ENCODE data around the gene ECHS1.
"Not testable (repeated sequence)": the region's sequence is repeated elsewhere in the genome, so short reads cannot be mapped to it uniquely, and the experiment has no call there.

The ECHS1 gene
- total RNA-seq: 60.9 to 131 (median 91.9) reads per million in 17 experiments

GRCh38 chr10:133373174-133374090 is at the start of gene ECHS1:
Gene ECHS1 (minus strand): TSS chr10:133373354. CDS start chr10:133373333, 21 bp downstream.
- peak; percentile 98 to 99 (median 98) for DNase-seq

- DNase-seq: no peak
Observed at GRCh38 chr10:133422223-133422806, 49.2 kb upstream of the ECHS1 start.

- no peak for DNase-seq
Observed at GRCh38 chr10:133421336-133422222, 48.4 kb upstream of the ECHS1 start.

- no peak for DNase-seq
Observed at GRCh38 chr10:133420579-133420978, 47.4 kb upstream of the ECHS1 start.

GRCh38 chr10:133420028-133420427 is 46.9 kb upstream of the ECHS1 start:
- DNase-seq: no peak

GRCh38 chr10:133419211-133419950 is 46.2 kb upstream of the ECHS1 start:
- no peak for DNase-seq

GRCh38 chr10:133418289-133418993 is 45.3 kb upstream of the ECHS1 start:
- no peak for DNase-seq

- no peak for DNase-seq
Observed at GRCh38 chr10:133415752-133416151, 42.6 kb upstream of the ECHS1 start.

- not testable (repeated sequence) for DNase-seq
Observed at GRCh38 chr10:133414401-133414800, 41.2 kb upstream of the ECHS1 start.

- no peak for DNase-seq
Observed at GRCh38 chr10:133412381-133412711, 39.2 kb upstream of the ECHS1 start.

GRCh38 chr10:133411523-133412380 is 38.6 kb upstream of the ECHS1 start:
- DNase-seq: no peak

- DNase-seq: no peak
Observed at GRCh38 chr10:133405844-133406527, 32.8 kb upstream of the ECHS1 start.

- DNase-seq: no peak
Observed at GRCh38 chr10:133405272-133405671, 32.1 kb upstream of the ECHS1 start.

GRCh38 chr10:133403784-133404183 is 30.6 kb upstream of the ECHS1 start:
- peak in 3 of 4 experiments; percentile 25 to 44 (median 44) for DNase-seq

- no peak for DNase-seq
Observed at GRCh38 chr10:133403359-133403758, 30.2 kb upstream of the ECHS1 start.

GRCh38 chr10:133401981-133402725 is 29.0 kb upstream of the ECHS1 start:
- DNase-seq: no peak

- DNase-seq: no peak
Observed at GRCh38 chr10:133401500-133401899, 28.3 kb upstream of the ECHS1 start.

- DNase-seq: no peak
Observed at GRCh38 chr10:133400624-133401424, 27.7 kb upstream of the ECHS1 start.

Data from suppressor macrophage (primary cell).